Measurements from ENCODE around the gene CELF2.

Gene CELF2

GRCh38 chr10:11279314-11279713 is 261.6 kb downstream of the CELF2 start:
- Histone ChIP-seq H3F3A (ENCODE audit: control insufficient read depth, insufficient read depth) (no peaks in the 10 kb centered on the region), H3K27ac (ENCODE audit: low read depth, low read length) (no peak overlapping the region), H3K4me1 (ENCODE audit: control insufficient read depth, low read length) (no peaks in the 10 kb centered on the region), H3K4me2 (ENCODE audit: low read length) (no peak overlapping the region), H3K9me3 (ENCODE audit: control insufficient read depth, insufficient read depth, low read length) (no peaks in the 10 kb centered on the region), H3K27me3 (ENCODE audit: control insufficient read depth, low read length) (peaks cover 9% of the 10 kb centered on the region), H3K9me2 (replicated peaks; ENCODE audit: control insufficient read depth, low read length) (no peaks in the 10 kb centered on the region), H3K36me3 (ENCODE audit: control insufficient read depth, low read length) (no peaks in the 10 kb centered on the region), H3K79me2 (ENCODE audit: control insufficient read depth, low read length) (no peaks in the 10 kb centered on the region), H3K4me3 (ENCODE audit: low read length) (no peak overlapping the region), H4K20me1 (ENCODE audit: control insufficient read depth, insufficient read depth, low read depth, low read length) (no peaks in the 10 kb centered on the region)
- TF ChIP-seq EZH2phosphoT487 (IDR thresholded peaks at IDR 0.05; ENCODE audit: borderline replicate concordance, low read length) (no peak), CTCF (IDR thresholded peaks at IDR 0.05; ENCODE audit: low read depth, low read length, poor library complexity, severe bottlenecking) (no peak)

- no peaks in the 10 kb centered on the region for H3K79me2 ChIP-seq (ENCODE audit: control insufficient read depth, low read length)
- peaks cover 4% of the 10 kb centered on the region for H3K27me3 ChIP-seq (ENCODE audit: control insufficient read depth, low read length)
- H4K20me1 ChIP-seq (ENCODE audit: control insufficient read depth, insufficient read depth, low read depth, low read length): no peaks in the 10 kb centered on the region
- no peaks in the 10 kb centered on the region for H3K9me2 ChIP-seq (replicated peaks; ENCODE audit: control insufficient read depth, low read length)
- no peak overlapping the region for H3K27ac ChIP-seq (ENCODE audit: low read depth, low read length)
- no peaks in the 10 kb centered on the region for H3K36me3 ChIP-seq (ENCODE audit: control insufficient read depth, low read length)
- no peaks in the 10 kb centered on the region for H3F3A ChIP-seq (ENCODE audit: control insufficient read depth, insufficient read depth)
- TF ChIP-seq CTCF (IDR thresholded peaks at IDR 0.05; ENCODE audit: low read depth, low read length, poor library complexity, severe bottlenecking) (no peak), EZH2phosphoT487 (IDR thresholded peaks at IDR 0.05; ENCODE audit: borderline replicate concordance, low read length) (no peak)
- no peaks in the 10 kb centered on the region for H3K9me3 ChIP-seq (ENCODE audit: control insufficient read depth, insufficient read depth, low read length)
- H3K4me2 ChIP-seq (ENCODE audit: low read length): no peak overlapping the region
- no peaks in the 10 kb centered on the region for H3K4me1 ChIP-seq (ENCODE audit: control insufficient read depth, low read length)
- no peak overlapping the region for H3K4me3 ChIP-seq (ENCODE audit: low read length)
Measured at GRCh38 chr10:11280187-11280932, 262.7 kb downstream of the CELF2 start.

GRCh38 chr10:11282156-11282555 is 264.5 kb downstream of the CELF2 start:
- Histone ChIP-seq H3K4me1 (ENCODE audit: control insufficient read depth, low read length) (no peaks in the 10 kb centered on the region), H3F3A (ENCODE audit: control insufficient read depth, insufficient read depth) (no peaks in the 10 kb centered on the region), H3K79me2 (ENCODE audit: control insufficient read depth, low read length) (no peaks in the 10 kb centered on the region), H3K9me3 (ENCODE audit: control insufficient read depth, insufficient read depth, low read length) (no peaks in the 10 kb centered on the region), H3K4me3 (ENCODE audit: low read length) (no peak overlapping the region), H3K27me3 (ENCODE audit: control insufficient read depth, low read length) (no peaks in the 10 kb centered on the region), H3K27ac (ENCODE audit: low read depth, low read length) (no peak overlapping the region), H3K36me3 (ENCODE audit: control insufficient read depth, low read length) (no peaks in the 10 kb centered on the region), H3K4me2 (ENCODE audit: low read length) (no peak overlapping the region), H3K9me2 (replicated peaks; ENCODE audit: control insufficient read depth, low read length) (no peaks in the 10 kb centered on the region), H4K20me1 (ENCODE audit: control insufficient read depth, insufficient read depth, low read depth, low read length) (no peaks in the 10 kb centered on the region)
- no peak for TF ChIP-seq CTCF (IDR thresholded peaks at IDR 0.05; ENCODE audit: low read depth, low read length, poor library complexity, severe bottlenecking)
- TF ChIP-seq EZH2phosphoT487 (IDR thresholded peaks at IDR 0.05; ENCODE audit: borderline replicate concordance, low read length): no peak

All from DOHH2 (cell line).